ENCODE results near the gene MLST8. TPM values are rescaled to one million over a fixed set of nuclear protein-coding genes. Genes with fewer than 3 reads are reported as not detected.

The MLST8 gene
- total and polyA plus RNA-seq, 2 of the 8 experiments (the other 6 are each of a cell fraction or from before 2014, with no cell fraction given), result 67.6 to 321 TPM

- TF ChIP-seq ATF2 (IDR thresholded peaks at IDR 0.05; ENCODE audit: low read length) (no peak), YY1 (IDR thresholded peaks at IDR 0.05; ENCODE audit: low read depth, low read length) (0 out of 2 replicates have a peak, but pooled peaks have one; percentile 26), MAX (IDR thresholded peaks at IDR 0.05) (peak; percentile 63; the same call in 1 of the 2 replicates), E2F6 (IDR thresholded peaks at IDR 0.05) (no peak), CREB1 (IDR thresholded peaks at IDR 0.05) (peak; percentile 60; the same call in 1 of the 2 replicates), SUZ12 (IDR thresholded peaks at IDR 0.05; ENCODE audit: low read length) (0 out of 2 replicates have a peak, but pooled peaks have one; percentile 22), TAF1 (IDR thresholded peaks at IDR 0.05; ENCODE audit: low read depth, low read length) (peak; percentile 85), POLR2AphosphoS5 (IDR thresholded peaks at IDR 0.05; ENCODE audit: low read depth, low read length) (peak; percentile 82), BACH1 (IDR thresholded peaks at IDR 0.05; ENCODE audit: low read length) (peak; percentile 21; the same call in 1 of the 2 replicates), SAP30 (IDR thresholded peaks at IDR 0.05; ENCODE audit: insufficient read depth, insufficient replicate concordance, low read length) (no peak), CTBP2 (IDR thresholded peaks at IDR 0.05; ENCODE audit: borderline replicate concordance, insufficient read depth, insufficient read length, low read length) (peak; percentile 56), SIRT6 (IDR thresholded peaks at IDR 0.05; ENCODE audit: low read length) (no peak), HDAC2 (IDR thresholded peaks at IDR 0.05; ENCODE audit: borderline replicate concordance in 1 of 2, low read depth in 2 of 2, low read length in 2 of 2) (no peak; a peak in 1 of 4 replicates), TBP (IDR thresholded peaks at IDR 0.05; ENCODE audit: low read depth, low read length) (peak; percentile 31; the same call in 1 of the 2 replicates), TAF7 (optimal IDR thresholded peaks at IDR 0.05; ENCODE audit: borderline replicate concordance, low read depth, low read length) (peak; percentile 78), CEBPB (IDR thresholded peaks at IDR 0.05; ENCODE audit: low read depth, low read length) (no peak), SRF (IDR thresholded peaks at IDR 0.05; ENCODE audit: low read depth, low read length) (peak; percentile 96), BCL11A (IDR thresholded peaks at IDR 0.05; ENCODE audit: low read depth in 2 of 2, low read length in 2 of 2) (no peak), RBBP5 (IDR thresholded peaks at IDR 0.05; ENCODE audit: borderline replicate concordance, low read depth, low read length) (peak; percentile 92)
Observed at GRCh38 chr16:2205104-2205966, at the start of gene MLST8 (continued).

Measured in H1 (cell line).